IMR-90 (cell line): ENCODE measurements around the gene TUBGCP6. TPM values are rescaled to one million over a fixed set of nuclear protein-coding genes. Genes with fewer than 3 reads are reported as not detected.

ENCODE experiments used
- ATAC-seq: fragments of 200-7000 bp; cut with Tn5 transposase; 2 replicates; pipeline ENCODE4 v1.9.1; 2020; ENCODE audit warnings: low read depth, mild to moderate bottlenecking, moderate library complexity
- BruUV-seq: library from RNA; stranded (reverse); fragments of 400-500 nt; replicated peaks from 2 replicates; lab custom pipeline; 2021; lab: Mats Ljungman, UMichigan
- CTCF ChIA-PET: fragments of 300-600 bp; formaldehyde crosslinking; extraction: SDS; loops from one replicate; lab custom pipeline; 2021; ENCODE audit warnings: antibody characterized with exemption; lab: Yijun Ruan, JAX
- POLR2A ChIA-PET: fragments of 300-600 bp; sonication (Branson Sonifier 250); formaldehyde crosslinking; loops from one replicate; lab custom pipeline; 2022; ENCODE audit warnings: antibody characterized with exemption; ENCODE audit not compliant: unreplicated experiment; lab: Charles Lee
- DNase-seq: peaks from one replicate; pipeline ENCODE4 v3.0.0; 2013
- H2AFZ ChIP-seq: replicated peaks from 2 replicates; pipeline ENCODE3; 2013; ENCODE audit warnings: low read length, mild to moderate bottlenecking; ENCODE audit not compliant: poor library complexity
- H2AK5ac ChIP-seq: 2 replicates; pipeline ENCODE4 v1.6.1; 2013; ENCODE audit warnings: low read depth, low read length, inconsistent platforms
- H2AK9ac ChIP-seq: replicated peaks from 2 replicates; pipeline ENCODE3; 2013; ENCODE audit warnings: mild to moderate bottlenecking, low read depth, low read length, moderate library complexity; ENCODE audit not compliant: poor library complexity
- H2BK120ac ChIP-seq: 2 replicates; pipeline ENCODE4 v1.6.1; 2013; ENCODE audit warnings: low read depth, low read length, inconsistent platforms
- H2BK15ac ChIP-seq: 3 replicates; pipeline ENCODE4 v1.6.1; 2013; ENCODE audit warnings: low read depth, low read length, inconsistent platforms
- H2BK20ac ChIP-seq: 2 replicates; pipeline ENCODE4 v1.6.1; 2013; ENCODE audit warnings: low read depth, mild to moderate bottlenecking, inconsistent platforms, low read length, moderate library complexity
- H2BK5ac ChIP-seq: 2 replicates; pipeline ENCODE4 v1.6.1; 2013; ENCODE audit warnings: mild to moderate bottlenecking, low read depth, low read length, inconsistent platforms; ENCODE audit not compliant: poor library complexity, severe bottlenecking
- H3K14ac ChIP-seq: replicated peaks from 2 replicates; pipeline ENCODE4 v1.6.1; 2013; ENCODE audit warnings: low read depth, low read length, inconsistent platforms
- H3K18ac ChIP-seq: 2 replicates; pipeline ENCODE4 v1.6.1; 2013; ENCODE audit warnings: low read depth, low read length, control low read depth
- H3K23ac ChIP-seq: 2 replicates; pipeline ENCODE4 v1.6.1; 2013; ENCODE audit warnings: low read depth, low read length, inconsistent platforms
- H3K27ac ChIP-seq: 2 replicates; pipeline ENCODE4 v1.5.1; 2013; ENCODE audit warnings: mild to moderate bottlenecking, control low read depth, low read length; ENCODE audit not compliant: insufficient read depth
- H3K27me3 ChIP-seq: 2 replicates; pipeline ENCODE4 v1.6.1; 2013; ENCODE audit warnings: low read length; ENCODE audit not compliant: control insufficient read depth, insufficient read depth
- H3K36me3 ChIP-seq: 2 replicates; pipeline ENCODE4 v1.6.1; 2013; ENCODE audit warnings: low read length, mixed read lengths; ENCODE audit not compliant: control insufficient read depth, insufficient read depth
- H3K4ac ChIP-seq: 2 replicates; pipeline ENCODE4 v1.6.1; 2013; ENCODE audit warnings: low read depth, low read length, inconsistent platforms
- H3K4me1 ChIP-seq: 2 replicates; pipeline ENCODE4 v1.6.1; 2013; ENCODE audit warnings: low read length, mixed read lengths; ENCODE audit not compliant: control insufficient read depth, insufficient read depth
- H3K4me2 ChIP-seq: 2 replicates; pipeline ENCODE4 v1.6.1; 2013; ENCODE audit warnings: low read depth, mild to moderate bottlenecking, control low read depth, low read length, moderate library complexity
- H3K4me3 ChIP-seq: 2 replicates; pipeline ENCODE4 v1.5.1; 2013; ENCODE audit warnings: low read depth, mild to moderate bottlenecking, control low read depth, low read length, moderate library complexity; ENCODE audit not compliant: insufficient read depth
- H3K56ac ChIP-seq: 2 replicates; pipeline ENCODE4 v1.6.1; 2013; ENCODE audit warnings: low read length, inconsistent platforms; ENCODE audit not compliant: insufficient read depth; ENCODE audit errors: extremely low read depth
- H3K79me1 ChIP-seq, 2 experiments: 2 replicates each; pipeline ENCODE4 v1.6.1; 2013; ENCODE audit warnings: low read length in 2 of 2, inconsistent platforms in 1 of 2, low read depth in 1 of 2
- H3K9ac ChIP-seq: 2 replicates; pipeline ENCODE4 v1.6.1; 2013; ENCODE audit warnings: low read depth, low read length, control low read depth
- H3K9me1 ChIP-seq: 2 replicates; pipeline ENCODE4 v1.6.1; 2013; ENCODE audit warnings: low read length, inconsistent platforms; ENCODE audit not compliant: insufficient read depth
- H3K9me3 ChIP-seq: 2 replicates; pipeline ENCODE4 v1.6.1; 2013; ENCODE audit warnings: low read length; ENCODE audit not compliant: control insufficient read depth, insufficient read depth
- H4K20me1 ChIP-seq: 2 replicates; pipeline ENCODE4 v1.6.1; 2013; ENCODE audit warnings: low read length, inconsistent platforms; ENCODE audit not compliant: insufficient read depth
- H4K5ac ChIP-seq: 2 replicates; pipeline ENCODE4 v1.6.1; 2013; ENCODE audit warnings: mild to moderate bottlenecking, low read depth, low read length, control low read depth
- H4K8ac ChIP-seq, 2 experiments: 2 replicates each; pipeline ENCODE4 v1.6.1; 2013; ENCODE audit warnings: low read depth in 2 of 2, low read length in 2 of 2, control low read depth in 1 of 2, inconsistent platforms in 1 of 2
- H4K91ac ChIP-seq: 2 replicates; pipeline ENCODE4 v1.6.1; 2013; ENCODE audit warnings: low read depth, low read length, inconsistent platforms; ENCODE audit not compliant: insufficient read depth
- FOS ChIP-seq: fragments of 150-350 bp; IDR thresholded peaks from 2 replicates; pipeline ENCODE4 v1.6.1; 2016; ENCODE audit warnings: low read depth, low read length
- MAZ ChIP-seq: IDR thresholded peaks from 2 replicates; pipeline ENCODE4 v1.6.1; 2012; ENCODE audit warnings: low read depth, mild to moderate bottlenecking, low read length, improper control_type of control experiment, moderate library complexity, borderline replicate concordance
- WGBS, 2 experiments: methylation state at CpG; one replicate each; pipeline versions ENCODE4 v1.1.5 to v1.1.7; 2013; ENCODE audit warnings: missing lambda C conversion rate in 2 of 2; ENCODE audit not compliant: insufficient read length in 1 of 2; ENCODE audit errors: extremely low coverage in 2 of 2; 5-methylcytosine and 5-hydroxymethylcytosine counted together
- dilution Hi-C: fragments of 300-500 bp; cut with HindIII; formaldehyde crosslinking; loops from one replicate; pipeline ENCODE4 v1.14.3; 2018; ENCODE audit warnings: low sequenced_read_pairs; ENCODE audit not compliant: unreplicated experiment
- in situ Hi-C: fragments of 300-500 bp; cut with MboI; formaldehyde crosslinking; loops from 3 replicates; pipeline ENCODE4 v1.14.3; 2019; ENCODE audit warnings: low sequenced_read_pairs, inconsistent platforms, mixed read lengths
- intact Hi-C: fragments of 100-400 bp; cut with micrococcal nuclease; formaldehyde crosslinking; loops from 2 replicates; pipeline ENCODE4 v1.10.0; 2022
- polyA plus RNA-seq, 3 experiments: library from polyadenylated mRNA; depleted of rRNA; stranded (reverse); fragments of >200 nt; gene quantifications; 2 replicates each; pipeline ENCODE4 v1.2.3, GENCODE V29; 2012; ENCODE audit warnings: low replicate concordance in 1 of 3
- total RNA-seq: library from RNA; depleted of rRNA; stranded (reverse); fragments of >200 nt; gene quantifications from 2 replicates; pipeline ENCODE4 v1.2.3, GENCODE V29; 2012

The TUBGCP6 gene
- total and polyA plus RNA-seq, 2 of the 4 experiments (the other 2 are of a cell fraction): 10.8 to 28.6 TPM

GRCh38 chr22:50286701-50287318 is 42.0 kb upstream of the TUBGCP6 start:
- TF ChIP-seq MAZ (no peak), FOS (no peak)
- CTCF ChIA-PET: no interaction called here
- in situ Hi-C loops: no loop called here

More at GRCh38 chr22:50286701-50287318, 42.0 kb upstream of the TUBGCP6 start:
- Histone ChIP-seq H3K27me3 (no peaks in the 10 kb centered on the region), H3K23ac (no peak overlapping the region), H3K27ac (no peak overlapping the region), H2BK120ac (no peak overlapping the region), H3K4ac (no peak overlapping the region), H3K9me3 (no peaks in the 10 kb centered on the region), H3K56ac (no peak overlapping the region), H3K14ac (no peak overlapping the region), H4K5ac (no peak overlapping the region), H4K8ac (no peak overlapping the region), H3K4me3 (no peak overlapping the region), H4K20me1 (peaks cover 72% of the 10 kb centered on the region), H3K9me1 (no peaks in the 10 kb centered on the region), H2AK9ac (no peak overlapping the region), H3K4me1 (peaks cover 10% of the 10 kb centered on the region), H4K91ac (no peak overlapping the region), H3K9ac (no peak overlapping the region), H3K4me2 (no peak overlapping the region), H2BK20ac (no peak overlapping the region), H3K36me3 (peaks cover 82% of the 10 kb centered on the region), H3K18ac (no peak overlapping the region), H2BK5ac (no peak overlapping the region), H2AK5ac (no peak overlapping the region), H2AFZ (no peak overlapping the region), H3K79me1 (peaks cover 12 to 54% of the 10 kb centered on the region in 2 experiments; a peak in 3 of 4 replicates), H2BK15ac (no peak overlapping the region)
- BruUV-seq: no TSS peak
- 94% methylated on average over 6 of the region's 40 CpGs; no CpG with 5 or more reads in 1 of the 2 experiments for WGBS, 2 experiments
- ATAC-seq (no peak), DNase-seq (no peak)
- intact Hi-C loops (no loop called here), dilution Hi-C loops (no loop called here)
- POLR2A ChIA-PET: no interaction called here
